GM18517 (cell line): ENCODE results near the gene OPN1MW3.
"Not testable (repeated sequence)": the region's sequence is repeated elsewhere in the genome, so short reads cannot be mapped to it uniquely, and the experiment has no call there.

Source experiments
- ATAC-seq: cut with Tn5 transposase; IDR thresholded peaks from one replicate; pipeline ENCODE4 v1.9.1; 2021; ENCODE audit warnings: mild to moderate bottlenecking, moderate library complexity; ENCODE audit not compliant: unreplicated experiment

Gene OPN1MW3

DNA sequence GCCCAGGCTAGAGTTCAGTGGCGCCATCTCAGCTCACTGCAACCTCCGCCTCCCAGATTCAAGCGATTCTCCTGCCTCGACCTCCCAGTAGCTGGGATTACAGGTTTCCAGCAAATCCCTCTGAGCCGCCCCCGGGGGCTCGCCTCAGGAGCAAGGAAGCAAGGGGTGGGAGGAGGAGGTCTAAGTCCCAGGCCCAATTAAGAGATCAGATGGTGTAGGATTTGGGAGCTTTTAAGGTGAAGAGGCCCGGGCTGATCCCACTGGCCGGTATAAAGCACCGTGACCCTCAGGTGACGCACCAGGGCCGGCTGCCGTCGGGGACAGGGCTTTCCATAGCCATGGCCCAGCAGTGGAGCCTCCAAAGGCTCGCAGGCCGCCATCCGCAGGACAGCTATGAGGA lies at the start of gene OPN1MW3:
OPN1MW3 (plus strand) TSS at position 301 of the 400 bp plus-strand sequence; CDS start at position 339, 38 bp downstream.
- ATAC-seq, result not testable (repeated sequence)

DNA sequence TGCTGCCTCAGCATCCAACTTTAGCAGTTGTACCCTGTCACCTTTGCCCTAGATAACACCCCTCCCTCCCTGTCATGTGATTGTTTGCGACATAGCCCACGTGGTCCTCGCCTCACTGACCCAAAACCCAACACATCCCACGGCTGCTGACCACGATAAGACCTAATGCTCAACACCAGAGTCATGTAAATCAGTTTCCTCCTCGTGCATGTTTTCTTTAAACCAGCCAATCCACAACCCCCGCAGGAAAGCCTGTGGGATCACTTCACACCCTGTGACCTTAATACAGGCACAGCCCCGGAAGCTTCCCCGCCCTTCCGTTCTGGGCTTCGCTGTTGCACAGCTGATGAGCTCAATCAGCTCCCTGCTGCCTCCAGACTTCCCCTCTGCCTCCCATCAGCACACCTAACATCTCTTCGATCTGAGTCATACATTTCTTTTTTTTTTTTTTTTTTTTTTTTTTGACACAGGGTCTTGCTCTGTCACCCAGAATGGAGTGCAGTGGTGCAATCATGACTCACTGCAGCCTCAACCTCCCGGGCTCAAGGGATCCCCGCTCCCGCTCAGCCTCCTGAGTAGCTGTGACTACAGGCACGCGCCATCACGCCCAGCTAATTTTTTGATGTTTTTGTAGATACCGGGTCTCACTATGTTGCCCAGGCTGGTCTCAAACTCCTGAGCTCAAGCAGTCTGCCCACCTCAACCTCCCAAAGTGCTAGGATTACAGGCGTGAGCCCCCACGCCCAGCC lies 47.5 kb upstream of the OPN1MW3 start:
- not testable (repeated sequence) for ATAC-seq

GRCh38 chrX:154211057-154211456 lies 46.3 kb upstream of the OPN1MW3 start:
- not testable (repeated sequence) for ATAC-seq

- ATAC-seq, result not testable (repeated sequence)
Measured at GRCh38 chrX:154211499-154211898, 45.9 kb upstream of the OPN1MW3 start.

GRCh38 chrX:154219456-154219855 lies 37.9 kb upstream of the OPN1MW3 start, which contains the start of gene OPN1MW2:
OPN1MW2 (plus strand) TSS chrX:154219756; CDS start chrX:154219816, 60 bp downstream.
- ATAC-seq, result not testable (repeated sequence)

GRCh38 chrX:154225292-154225691 lies 32.1 kb upstream of the OPN1MW3 start:
- not testable (repeated sequence) for ATAC-seq

DNA sequence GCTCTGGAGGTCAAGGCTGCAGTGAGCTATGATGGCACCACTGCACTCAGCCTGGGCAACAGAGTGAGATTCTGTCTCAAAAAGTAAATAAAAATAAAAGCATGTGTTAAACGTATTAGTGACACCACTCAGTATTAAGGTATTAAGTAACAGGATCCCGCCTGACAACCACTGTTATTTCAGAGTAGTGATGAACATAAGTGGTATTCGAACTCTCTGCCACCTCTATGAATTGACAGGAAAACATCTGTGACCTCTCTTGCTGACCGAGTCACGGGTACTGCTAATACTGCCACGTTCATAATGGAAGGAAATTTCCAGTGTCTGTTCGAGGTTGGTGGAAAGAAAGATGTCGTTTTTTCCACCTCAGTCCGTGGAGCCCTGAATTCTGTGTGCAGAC lies 30.7 kb upstream of the OPN1MW3 start:
- not testable (repeated sequence) for ATAC-seq

GRCh38 chrX:154231443-154231842 lies 25.9 kb upstream of the OPN1MW3 start:
- not testable (repeated sequence) for ATAC-seq

- not testable (repeated sequence) for ATAC-seq
Measured at GRCh38 chrX:154233620-154234019, 23.8 kb upstream of the OPN1MW3 start.

- ATAC-seq, result not testable (repeated sequence)
Measured at GRCh38 chrX:154238939-154239559, 18.3 kb upstream of the OPN1MW3 start.

DNA sequence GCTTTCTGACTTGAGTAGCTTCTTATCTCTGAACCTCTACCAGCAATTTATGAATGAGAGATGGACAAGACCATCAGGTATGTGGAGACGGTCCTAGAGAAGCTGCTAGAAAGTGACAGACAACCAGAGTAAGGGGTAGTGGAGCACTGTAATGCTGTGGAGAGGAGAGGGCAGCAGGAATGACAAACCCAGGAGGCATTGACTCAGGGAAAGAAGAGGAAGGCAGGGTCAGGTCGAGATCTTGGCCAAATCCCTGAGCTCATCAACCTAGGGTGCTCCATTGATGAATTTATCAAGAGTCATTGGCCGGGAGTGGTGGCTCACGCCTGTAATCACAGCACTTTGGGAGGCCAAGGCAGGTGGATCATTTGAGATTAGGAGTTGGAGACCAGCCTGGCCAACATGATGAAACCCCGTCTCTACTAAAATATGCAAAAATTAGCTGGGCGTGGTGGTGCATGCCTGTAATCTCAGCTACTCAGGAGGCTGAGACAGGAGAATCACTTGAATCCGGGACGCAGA lies 17.3 kb upstream of the OPN1MW3 start:
- not testable (repeated sequence) for ATAC-seq

GRCh38 chrX:154247377-154248045 lies 9.9 kb upstream of the OPN1MW3 start:
- ATAC-seq, result peak; percentile 52

GRCh38 chrX:154248076-154248475 lies 9.3 kb upstream of the OPN1MW3 start:
- ATAC-seq, result not testable (repeated sequence)

GRCh38 chrX:154258711-154259110 lies 1.3 kb downstream of the OPN1MW3 start:
- not testable (repeated sequence) for ATAC-seq

- ATAC-seq, result not testable (repeated sequence)
Measured at GRCh38 chrX:154263072-154263471, 5.7 kb downstream of the OPN1MW3 start.

- not testable (repeated sequence) for ATAC-seq
Measured at GRCh38 chrX:154269245-154269644, 11.9 kb downstream of the OPN1MW3 start.

DNA sequence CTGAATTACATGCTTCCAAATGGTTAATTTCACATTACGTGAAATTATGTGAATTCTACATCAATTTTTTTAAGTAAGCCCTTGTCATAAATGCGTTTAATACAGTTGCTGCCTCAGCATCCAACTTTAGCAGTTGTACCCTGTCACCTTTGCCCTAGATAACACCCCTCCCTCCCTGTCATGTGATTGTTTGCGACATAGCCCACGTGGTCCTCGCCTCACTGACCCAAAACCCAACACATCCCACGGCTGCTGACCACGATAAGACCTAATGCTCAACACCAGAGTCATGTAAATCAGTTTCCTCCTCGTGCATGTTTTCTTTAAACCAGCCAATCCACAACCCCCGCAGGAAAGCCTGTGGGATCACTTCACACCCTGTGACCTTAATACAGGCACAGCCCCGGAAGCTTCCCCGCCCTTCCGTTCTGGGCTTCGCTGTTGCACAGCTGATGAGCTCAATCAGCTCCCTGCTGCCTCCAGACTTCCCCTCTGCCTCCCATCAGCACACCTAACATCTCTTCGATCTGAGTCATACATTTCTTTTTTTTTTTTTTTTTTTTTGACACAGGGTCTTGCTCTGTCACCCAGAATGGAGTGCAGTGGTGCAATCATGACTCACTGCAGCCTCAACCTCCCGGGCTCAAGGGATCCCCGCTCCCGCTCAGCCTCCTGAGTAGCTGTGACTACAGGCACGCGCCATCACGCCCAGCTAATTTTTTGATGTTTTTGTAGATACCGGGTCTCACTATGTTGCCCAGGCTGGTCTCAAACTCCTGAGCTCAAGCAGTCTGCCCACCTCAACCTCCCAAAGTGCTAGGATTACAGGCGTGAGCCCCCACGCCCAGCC lies 27.3 kb downstream of the OPN1MW3 start:
- ATAC-seq, result not testable (repeated sequence)

DNA sequence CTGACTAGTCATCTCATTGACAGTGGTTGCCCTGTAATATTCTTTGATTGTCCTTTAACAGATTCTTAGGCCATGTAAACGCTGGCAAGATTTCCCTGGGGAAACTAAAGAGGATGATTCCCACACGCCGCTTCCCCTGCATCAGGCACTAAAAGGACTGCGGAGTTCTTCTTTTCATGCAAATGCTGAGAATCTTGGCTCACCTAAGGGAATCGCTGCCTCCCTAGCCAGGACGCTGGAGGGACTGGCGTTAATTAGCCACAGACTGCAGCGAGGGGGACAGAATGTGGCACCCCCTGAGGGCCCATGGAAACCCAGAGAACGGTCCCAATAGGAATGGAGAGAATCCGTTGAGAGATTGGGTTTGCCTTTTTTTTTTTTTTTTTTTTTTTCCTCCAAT lies 29.0 kb downstream of the OPN1MW3 start:
- ATAC-seq, result not testable (repeated sequence)

DNA sequence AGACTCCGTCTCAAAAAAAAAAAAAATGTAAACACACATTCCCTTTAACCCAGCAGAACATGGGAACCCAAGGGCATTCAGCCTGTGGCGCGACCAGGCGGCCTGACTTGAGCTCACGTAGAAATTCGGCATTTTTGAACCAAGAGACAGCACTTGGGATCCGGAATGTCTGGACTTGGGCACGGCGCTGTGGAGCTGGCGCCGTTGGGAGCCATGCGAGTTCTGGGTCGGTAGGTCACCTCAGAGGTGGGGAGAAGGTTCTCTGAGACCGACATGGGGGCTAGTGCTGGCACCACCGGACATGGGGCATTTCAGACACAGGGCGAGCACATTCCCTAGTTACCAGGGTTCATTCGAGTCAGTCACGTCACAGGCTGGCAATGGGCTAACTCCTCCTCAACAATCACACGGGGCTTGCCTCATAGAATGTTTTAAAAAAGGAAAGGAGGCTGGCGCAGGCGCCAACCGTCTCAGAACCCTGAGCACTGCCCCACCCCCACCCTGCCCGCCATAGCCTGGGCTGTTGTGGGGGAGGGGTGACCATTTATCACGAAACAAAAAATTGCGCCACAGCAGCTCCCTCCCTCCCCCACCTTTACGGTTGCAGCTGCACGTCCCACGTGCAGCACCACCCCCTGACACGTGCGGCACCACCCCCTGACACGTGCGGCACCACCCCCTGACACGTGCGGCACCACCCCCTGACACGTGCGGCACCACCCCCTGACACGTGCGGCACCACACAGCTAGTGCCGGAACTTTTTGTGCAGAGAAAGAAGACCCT lies 37.6 kb downstream of the OPN1MW3 start, which contains the start of gene TEX28:
TEX28 (minus strand) TSS at position 334 of the 784 bp plus-strand sequence. CDS start 3,007 bp downstream, outside the sequence.
- ATAC-seq, result no peak
